ENCODE data around the gene APLP2. TPM values are rescaled to one million over a fixed set of nuclear protein-coding genes. Genes with fewer than 3 reads are reported as not detected.

APLP2 gene
- total and polyA plus RNA-seq, 2 of the 4 experiments (the other 2 are of a cell fraction), result 127 to 235 TPM

- BruUV-seq (replicated peaks), result no TSS peak
- WGBS, 2 experiments (ENCODE audit: extremely low coverage in 2 of 2, insufficient read length in 1 of 2), result no CpG with 5 or more reads among the region's 8 CpGs
- Histone ChIP-seq H2BK15ac (ENCODE audit: low read depth, low read length) (no peak overlapping the region), H3K4me1 (ENCODE audit: control insufficient read depth, insufficient read depth, low read length) (no peaks in the 10 kb centered on the region), H3K9me1 (ENCODE audit: insufficient read depth, low read length) (no peaks in the 10 kb centered on the region), H3K9ac (ENCODE audit: low read depth, low read length) (no peak overlapping the region), H3K4ac (ENCODE audit: low read depth, low read length) (no peak overlapping the region), H3K18ac (ENCODE audit: low read depth, low read length) (no peak overlapping the region), H3K56ac (ENCODE audit: extremely low read depth, insufficient read depth, low read length) (no peak overlapping the region), H2AK9ac (replicated peaks; ENCODE audit: low read depth, low read length, poor library complexity) (no peak overlapping the region), H2BK20ac (ENCODE audit: low read depth, low read length) (no peak overlapping the region), H3K27me3 (ENCODE audit: control insufficient read depth, insufficient read depth, low read length) (no peaks in the 10 kb centered on the region), H4K8ac (ENCODE audit: low read depth in 2 of 2, low read length in 2 of 2) (no peak overlapping the region), H3K27ac (ENCODE audit: insufficient read depth, low read length) (no peak overlapping the region), H3K4me3 (ENCODE audit: insufficient read depth, low read depth, low read length) (no peak overlapping the region), H4K91ac (ENCODE audit: insufficient read depth, low read depth, low read length) (no peak overlapping the region), H4K5ac (ENCODE audit: low read depth, low read length) (no peak overlapping the region), H3K36me3 (ENCODE audit: control insufficient read depth, insufficient read depth, low read length) (peaks cover 51% of the 10 kb centered on the region), H3K79me1 (ENCODE audit: low read depth in 1 of 2, low read length in 2 of 2) (no peaks in the 10 kb centered on the region), H3K9me3 (ENCODE audit: control insufficient read depth, insufficient read depth, low read length) (no peaks in the 10 kb centered on the region), H2AK5ac (ENCODE audit: low read depth, low read length) (no peak overlapping the region), H3K4me2 (ENCODE audit: low read depth, low read length) (no peak overlapping the region), H2BK5ac (ENCODE audit: low read depth, low read length, poor library complexity, severe bottlenecking) (no peak overlapping the region), H3K23ac (ENCODE audit: low read depth, low read length) (no peak overlapping the region), H2BK120ac (ENCODE audit: low read depth, low read length) (no peak overlapping the region), H3K14ac (replicated peaks; ENCODE audit: low read depth, low read length) (no peak overlapping the region), H2AFZ (replicated peaks; ENCODE audit: low read length, poor library complexity) (no peak overlapping the region), H4K20me1 (ENCODE audit: insufficient read depth, low read length) (no peaks in the 10 kb centered on the region; the same call in 1 of the 2 replicates)
- intact Hi-C loops (cut with micrococcal nuclease), result no loop called here
- ATAC-seq (ENCODE audit: low read depth) (no peak), DNase-seq (no peak)
- ChIA-PET POLR2A (ENCODE audit: unreplicated experiment) (no interaction called here), CTCF (no interaction called here)
- dilution Hi-C loops (cut with HindIII; ENCODE audit: low sequenced_read_pairs, unreplicated experiment), result loop anchor here (25.0 kb wide), 1 partner anchor 196 kb away; no protein-coding TSS in a partner anchor
- no peak for TF ChIP-seq CHD1 (IDR thresholded peaks at IDR 0.05; ENCODE audit: low read depth, low read length)
- TF ChIP-seq CEBPB (IDR thresholded peaks at IDR 0.05; ENCODE audit: low read depth, low read length), result no peak
- TF ChIP-seq RAD21 (IDR thresholded peaks at IDR 0.05; ENCODE audit: low read length), result no peak
- no peak for TF ChIP-seq MAFK (IDR thresholded peaks at IDR 0.05; ENCODE audit: low read depth, low read length)
- no peak for TF ChIP-seq SMC3 (IDR thresholded peaks at IDR 0.05; ENCODE audit: low read depth, low read length)
- no peak for TF ChIP-seq RFX5 (IDR thresholded peaks at IDR 0.05; ENCODE audit: low read depth, low read length)
- no peak for TF ChIP-seq BHLHE40 (IDR thresholded peaks at IDR 0.05; ENCODE audit: low read depth, low read length)
- in situ Hi-C loops (cut with MboI; ENCODE audit: low sequenced_read_pairs), result loop anchor here (5.0 kb wide), 1 partner anchor 206 kb away; no protein-coding TSS in a partner anchor
These were observed 64.0 kb downstream of the APLP2 start for GRCh38 chr11:130133716-130134115.
